ENCODE measurements around the gene OPCML. TPM values are rescaled to one million over a fixed set of nuclear protein-coding genes. Genes with fewer than 3 reads are reported as not detected.

The OPCML gene
- polyA plus RNA-seq, 3 donors = not detected

GRCh38 chr11:132777067-132777975 lies 755.0 kb downstream of the OPCML start:
- Histone ChIP-seq H4K20me1 (ENCODE audit: insufficient read depth, low read length) (no peaks in the 10 kb centered on the region), H2AFZ (ENCODE audit: insufficient read depth, low read depth, low read length, poor library complexity, severe bottlenecking) (no peak overlapping the region), H3K4me1 (ENCODE audit: control insufficient read depth in 1 of 2, insufficient read depth in 2 of 2, low read length in 2 of 2) (no peaks in the 10 kb centered on the region), H3K27ac (ENCODE audit: low read depth in 1 of 2, low read length in 2 of 2) (no peak overlapping the region), H3K4me2 (replicated peaks; ENCODE audit: extremely low read depth, low read length, poor library complexity, severe bottlenecking) (no peak overlapping the region), H3K27me3 (ENCODE audit: control insufficient read depth in 2 of 2, insufficient read depth in 2 of 2, low read length in 2 of 2) (no peaks in the 10 kb centered on the region), H3K9me3 (replicated peaks in 1 of 2; ENCODE audit: control insufficient read depth in 1 of 2, insufficient read depth in 1 of 2, low read length in 2 of 2) (no peaks in the 10 kb centered on the region), H3K9ac (ENCODE audit: insufficient read depth, low read length, poor library complexity, severe bottlenecking) (no peak overlapping the region), H3K36me3 (replicated peaks in 1 of 2; ENCODE audit: control insufficient read depth in 1 of 2, insufficient read depth in 2 of 2, low read length in 2 of 2) (no peaks in the 10 kb centered on the region), H3K79me2 (ENCODE audit: insufficient read depth, low read length) (no peaks in the 10 kb centered on the region), H3K4me3 (replicated peaks in 1 of 3; ENCODE audit: low read depth in 2 of 3, low read length in 3 of 3) (no peak overlapping the region)
- Mint-ChIP-seq H3K4me3 (no peak overlapping the region), H3K9me3 (peaks cover 0 to 5% (median 2%) of the 10 kb centered on the region in 7 donors), H3K4me1 (no peaks in the 10 kb centered on the region), H3K27ac (no peak overlapping the region), H3K27me3 (ENCODE audit: low read depth in 3 of 3) (peaks cover 0 to 2% (median 2%) of the 10 kb centered on the region in 3 donors), H3K36me3 (no peaks in the 10 kb centered on the region)
- intact Hi-C loops (cut with micrococcal nuclease) = no loop called here
- WGBS (ENCODE audit: insufficient coverage) = no CpG with 5 or more reads among the region's 9 CpGs
- TF ChIP-seq CTCF (IDR thresholded peaks at IDR 0.05) = no peak
- DNase-seq = no peak

DNA sequence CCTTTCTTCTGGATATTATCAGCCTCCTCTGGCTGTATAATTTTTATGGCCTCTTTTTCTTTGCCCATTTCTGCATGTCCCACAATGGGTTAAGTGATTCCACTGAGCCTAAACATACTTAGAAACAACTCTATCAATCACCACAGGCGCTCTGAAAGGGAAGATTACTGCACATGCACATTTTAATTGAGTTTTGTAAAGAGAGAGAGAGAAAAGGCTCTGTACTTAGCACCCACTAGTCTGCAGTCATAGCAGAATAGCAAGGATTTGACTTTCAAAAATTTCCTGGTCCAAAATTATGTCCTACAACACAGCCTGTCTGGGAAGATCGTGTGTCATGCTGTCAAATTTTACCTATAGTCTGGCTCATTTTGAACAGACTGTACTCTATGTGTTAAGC lies 758.5 kb downstream of the OPCML start:
- no peaks in the 10 kb centered on the region for H3K27me3 ChIP-seq (ENCODE audit: control insufficient read depth in 2 of 2, insufficient read depth in 2 of 2, low read length in 2 of 2)
- DNase-seq = no peak
- Mint-ChIP-seq H3K27ac (no peak overlapping the region), H3K4me3 (no peak overlapping the region), H3K9me3 (peaks cover 0 to 5% (median 0%) of the 10 kb centered on the region in 7 donors), H3K4me1 (no peaks in the 10 kb centered on the region), H3K36me3 (no peaks in the 10 kb centered on the region), H3K27me3 (ENCODE audit: low read depth in 3 of 3) (peaks cover 0 to 2% (median 0%) of the 10 kb centered on the region in 3 donors)
- H4K20me1 ChIP-seq (ENCODE audit: insufficient read depth, low read length) = no peaks in the 10 kb centered on the region
- no CpG with 5 or more reads among the region's 2 CpGs for WGBS (ENCODE audit: insufficient coverage)
- no peak overlapping the region for H3K4me3 ChIP-seq (replicated peaks in 1 of 3; ENCODE audit: low read depth in 2 of 3, low read length in 3 of 3)
- no peak overlapping the region for H2AFZ ChIP-seq (ENCODE audit: insufficient read depth, low read depth, low read length, poor library complexity, severe bottlenecking)
- no peaks in the 10 kb centered on the region for H3K79me2 ChIP-seq (ENCODE audit: insufficient read depth, low read length)
- intact Hi-C loops (cut with micrococcal nuclease) = no loop called here
- peaks cover 0 to under 1% of the 10 kb centered on the region in 2 donors for H3K9me3 ChIP-seq (replicated peaks in 1 of 2; ENCODE audit: control insufficient read depth in 1 of 2, insufficient read depth in 1 of 2, low read length in 2 of 2)
- H3K9ac ChIP-seq (ENCODE audit: insufficient read depth, low read length, poor library complexity, severe bottlenecking) = no peak overlapping the region
- no peak overlapping the region for H3K27ac ChIP-seq (ENCODE audit: low read depth in 1 of 2, low read length in 2 of 2)
- no peak overlapping the region for H3K4me2 ChIP-seq (replicated peaks; ENCODE audit: extremely low read depth, low read length, poor library complexity, severe bottlenecking)
- TF ChIP-seq CTCF (IDR thresholded peaks at IDR 0.05) = no peak
- H3K4me1 ChIP-seq (ENCODE audit: control insufficient read depth in 1 of 2, insufficient read depth in 2 of 2, low read length in 2 of 2) = no peaks in the 10 kb centered on the region
- H3K36me3 ChIP-seq (replicated peaks in 1 of 2; ENCODE audit: control insufficient read depth in 1 of 2, insufficient read depth in 2 of 2, low read length in 2 of 2) = no peaks in the 10 kb centered on the region
